HG02970 (cell line): ENCODE measurements around the gene NBPF1.
"Not testable (repeated sequence)": the region's sequence is repeated elsewhere in the genome, so short reads cannot be mapped to it uniquely, and the experiment has no call there.

ENCODE experiments used
- ATAC-seq: cut with Tn5 transposase; IDR thresholded peaks from one replicate; pipeline ENCODE4 v1.9.1; 2021; ENCODE audit warnings: mild to moderate bottlenecking, moderate library complexity, moderate number of reproducible peaks; ENCODE audit not compliant: unreplicated experiment, low FRiP score

The NBPF1 gene

GRCh38 chr1:16623812-16624719, 10.7 kb upstream of the NBPF1 start:
- not testable (repeated sequence) for ATAC-seq

GRCh38 chr1:16623337-16623736, 10.0 kb upstream of the NBPF1 start:
- not testable (repeated sequence) for ATAC-seq

GRCh38 chr1:16621681-16622315, 8.4 kb upstream of the NBPF1 start:
- ATAC-seq: not testable (repeated sequence)

- ATAC-seq: no peak
Measured at GRCh38 chr1:16621300-16621658, 7.9 kb upstream of the NBPF1 start.

- ATAC-seq: not testable (repeated sequence)
Measured at GRCh38 chr1:16619803-16620501, 6.6 kb upstream of the NBPF1 start.

GRCh38 chr1:16618719-16619118, 5.4 kb upstream of the NBPF1 start:
- ATAC-seq: no peak

- no peak for ATAC-seq
Measured at GRCh38 chr1:16617778-16618580, 4.6 kb upstream of the NBPF1 start.

- ATAC-seq: no peak
Measured at GRCh38 chr1:16617114-16617631, 3.8 kb upstream of the NBPF1 start.

- no peak for ATAC-seq
Measured at GRCh38 chr1:16615253-16616252, 2.2 kb upstream of the NBPF1 start.

- ATAC-seq: no peak
Measured at GRCh38 chr1:16614361-16615252, 1.2 kb upstream of the NBPF1 start.

- ATAC-seq: no peak
Measured at GRCh38 chr1:16612332-16613172, 812 bp downstream of the NBPF1 start.

- not testable (repeated sequence) for ATAC-seq
Measured at GRCh38 chr1:16611981-16612331, 1.4 kb downstream of the NBPF1 start.

- not testable (repeated sequence) for ATAC-seq
Measured at GRCh38 chr1:16611164-16611563, 2.2 kb downstream of the NBPF1 start.

GRCh38 chr1:16610553-16610952, 2.8 kb downstream of the NBPF1 start:
- ATAC-seq: not testable (repeated sequence)

- not testable (repeated sequence) for ATAC-seq
Measured at GRCh38 chr1:16609761-16610160, 3.6 kb downstream of the NBPF1 start.

- no peak for ATAC-seq
Measured at GRCh38 chr1:16608838-16609560, 4.4 kb downstream of the NBPF1 start.
